T-helper 17 cell (primary cell): ENCODE data around the gene CALCOCO2. TPM values are rescaled to one million over a fixed set of nuclear protein-coding genes. Genes with fewer than 3 reads are reported as not detected.
A peak's percentile ranks its signal among the peaks of the same experiment; 100 is the strongest.

Experiments
- ATAC-seq: fragments of 150-1000 bp; cut with Tn5 transposase; 2 replicates; pipeline ENCODE4 v1.10.0; 2021; ENCODE audit warnings: mild to moderate bottlenecking, moderate library complexity
- DNase-seq, 3 donors: peaks; one replicate each; pipeline versions ENCODE4 v3.0.0 to v3.0.0-alpha.2; 2020 to 2021
- H3K9me3 ChIP-seq: one replicate; pipeline ENCODE4 v1.7.0; 2013; ENCODE audit warnings: low read length, mild to moderate bottlenecking; ENCODE audit not compliant: control insufficient read depth, poor library complexity, severe bottlenecking
- H3K27ac Mint-ChIP-seq: one replicate; pipeline ENCODE4 v1.8.0; 2022; ENCODE audit warnings: mild to moderate bottlenecking, moderate library complexity, mixed read lengths
- H3K27me3 Mint-ChIP-seq: one replicate; pipeline ENCODE4 v1.8.0; 2022; ENCODE audit warnings: mixed read lengths
- H3K36me3 Mint-ChIP-seq: one replicate; pipeline ENCODE4 v1.8.0; 2022; ENCODE audit warnings: low read depth, mixed read lengths
- H3K4me1 Mint-ChIP-seq: one replicate; pipeline ENCODE4 v1.8.0; 2022; ENCODE audit warnings: mild to moderate bottlenecking, mixed read lengths
- H3K4me3 Mint-ChIP-seq: one replicate; pipeline ENCODE4 v1.8.0; 2022; ENCODE audit warnings: mild to moderate bottlenecking, moderate library complexity, mixed read lengths
- total RNA-seq, 4 donors: library from RNA in 2 of 4; stranded (reverse) in 2 of 4; gene quantifications; one replicate each; pipeline ENCODE4 v1.2.3 and lab custom pipeline; 2022 to 2026

The CALCOCO2 gene
- total RNA-seq, 2 donors from 2014 or later = 152 to 154 TPM

DNA sequence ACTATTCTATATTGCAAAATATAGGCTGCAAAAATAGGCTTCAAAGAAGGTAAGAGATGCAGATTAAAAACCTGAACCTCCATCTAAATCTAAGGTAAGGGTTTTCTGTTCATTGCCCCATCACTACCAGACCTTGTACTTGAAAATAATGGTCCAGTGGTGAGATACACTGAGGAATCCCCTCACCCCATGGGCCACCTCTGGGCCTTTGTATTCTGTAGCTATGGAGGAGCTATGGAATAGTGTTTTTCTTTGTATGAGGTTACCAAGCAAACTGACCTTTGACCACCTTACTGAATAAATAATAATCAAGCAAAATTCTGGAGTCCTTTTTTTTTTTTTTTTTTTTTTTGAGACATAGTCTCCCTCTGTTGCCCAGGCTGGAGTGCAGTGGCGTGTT, 72.6 kb downstream of the CALCOCO2 start:
- Mint-ChIP-seq H3K27ac (no peak overlapping the region), H3K27me3 (no peaks in the 10 kb centered on the region), H3K36me3 (no peaks in the 10 kb centered on the region), H3K4me1 (peaks cover 5% of the 10 kb centered on the region), H3K4me3 (no peak overlapping the region)
- H3K9me3 ChIP-seq = no peaks in the 10 kb centered on the region
- DNase-seq (no peak), ATAC-seq (no peak)

DNA sequence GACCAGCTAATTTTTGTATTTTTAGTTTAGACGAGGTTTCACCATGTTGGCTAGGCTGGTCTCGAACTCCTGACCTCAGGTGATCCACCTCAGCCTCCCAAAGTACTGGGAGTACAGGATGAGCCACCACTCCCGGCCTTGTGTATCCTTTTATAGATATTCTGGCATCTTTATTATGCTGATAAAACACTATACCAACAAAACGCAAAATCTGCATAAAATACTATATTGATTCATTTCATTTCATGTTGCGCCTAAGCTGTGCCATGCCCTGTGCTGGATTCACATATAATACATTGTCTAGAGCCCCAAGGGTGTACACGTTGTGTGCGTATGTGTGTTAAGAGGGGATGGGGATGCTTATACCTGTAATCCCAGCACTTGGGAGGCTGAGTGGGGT, 73.6 kb downstream of the CALCOCO2 start:
- Mint-ChIP-seq H3K27ac (no peak overlapping the region), H3K4me3 (no peak overlapping the region)
- ATAC-seq = no peak

DNA sequence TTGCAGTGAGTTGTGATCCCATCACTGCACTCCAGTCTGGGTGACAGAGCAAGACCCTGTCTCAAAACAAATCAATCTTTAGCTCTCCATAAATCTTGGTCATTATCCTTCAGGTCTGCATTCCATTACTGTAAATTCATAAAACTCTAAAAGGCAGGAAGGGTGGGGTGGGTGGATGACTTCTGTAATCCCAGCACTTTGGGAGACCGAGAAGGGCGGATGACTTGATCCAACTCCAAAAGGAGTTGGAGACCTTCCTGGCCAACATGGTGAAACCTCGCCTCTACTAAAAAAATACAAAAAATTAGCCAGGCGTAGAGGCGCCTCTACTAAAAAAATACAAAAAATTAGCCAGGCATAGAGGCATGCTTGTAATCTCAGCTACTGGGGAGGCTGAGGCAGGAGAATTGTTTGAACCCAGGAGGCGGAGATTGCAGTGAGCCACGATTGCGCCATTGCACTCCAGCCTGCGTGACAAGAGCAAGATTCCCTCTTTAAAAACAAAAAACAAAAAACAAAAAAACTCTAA, 75.2 kb downstream of the CALCOCO2 start:
- Mint-ChIP-seq H3K4me1 (peaks cover 26% of the 10 kb centered on the region), H3K27me3 (no peaks in the 10 kb centered on the region), H3K36me3 (peaks cover 3% of the 10 kb centered on the region), H3K4me3 (no peak overlapping the region), H3K27ac (no peak overlapping the region)
- ATAC-seq (no peak), DNase-seq (no peak)
- H3K9me3 ChIP-seq = no peaks in the 10 kb centered on the region

More for the DNA sequence above, 73.6 kb downstream of the CALCOCO2 start:
- Mint-ChIP-seq H3K36me3 (no peaks in the 10 kb centered on the region), H3K27me3 (no peaks in the 10 kb centered on the region), H3K4me1 (peaks cover 9% of the 10 kb centered on the region)
- DNase-seq = no peak
- H3K9me3 ChIP-seq = no peaks in the 10 kb centered on the region

DNA sequence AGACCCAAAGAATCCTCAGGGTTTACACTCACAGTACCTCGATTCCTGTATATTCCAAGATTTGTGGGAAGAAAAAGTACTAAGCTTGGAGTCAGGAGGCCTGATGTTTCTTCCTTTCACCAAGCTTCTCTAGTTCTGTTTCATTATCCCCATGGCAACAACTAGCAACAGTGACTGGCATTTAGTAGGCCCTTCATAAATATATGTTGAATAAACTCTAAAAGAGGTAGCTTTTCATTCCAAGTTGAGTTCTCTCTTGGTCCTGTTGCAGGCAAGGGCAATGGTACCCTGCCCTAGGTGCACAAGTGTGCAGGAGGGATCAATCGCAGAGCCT, 76.8 kb downstream of the CALCOCO2 start:
- peak overlapping the region; percentile 97 for H3K27ac Mint-ChIP-seq
- H3K9me3 ChIP-seq = no peaks in the 10 kb centered on the region
- peak overlapping the region; percentile 99 for H3K4me3 Mint-ChIP-seq
- peaks cover 40% of the 10 kb centered on the region for H3K4me1 Mint-ChIP-seq
- H3K27me3 Mint-ChIP-seq = no peaks in the 10 kb centered on the region
- H3K36me3 Mint-ChIP-seq = peaks cover 3% of the 10 kb centered on the region
- ATAC-seq = no peak
- no peak for DNase-seq

DNA sequence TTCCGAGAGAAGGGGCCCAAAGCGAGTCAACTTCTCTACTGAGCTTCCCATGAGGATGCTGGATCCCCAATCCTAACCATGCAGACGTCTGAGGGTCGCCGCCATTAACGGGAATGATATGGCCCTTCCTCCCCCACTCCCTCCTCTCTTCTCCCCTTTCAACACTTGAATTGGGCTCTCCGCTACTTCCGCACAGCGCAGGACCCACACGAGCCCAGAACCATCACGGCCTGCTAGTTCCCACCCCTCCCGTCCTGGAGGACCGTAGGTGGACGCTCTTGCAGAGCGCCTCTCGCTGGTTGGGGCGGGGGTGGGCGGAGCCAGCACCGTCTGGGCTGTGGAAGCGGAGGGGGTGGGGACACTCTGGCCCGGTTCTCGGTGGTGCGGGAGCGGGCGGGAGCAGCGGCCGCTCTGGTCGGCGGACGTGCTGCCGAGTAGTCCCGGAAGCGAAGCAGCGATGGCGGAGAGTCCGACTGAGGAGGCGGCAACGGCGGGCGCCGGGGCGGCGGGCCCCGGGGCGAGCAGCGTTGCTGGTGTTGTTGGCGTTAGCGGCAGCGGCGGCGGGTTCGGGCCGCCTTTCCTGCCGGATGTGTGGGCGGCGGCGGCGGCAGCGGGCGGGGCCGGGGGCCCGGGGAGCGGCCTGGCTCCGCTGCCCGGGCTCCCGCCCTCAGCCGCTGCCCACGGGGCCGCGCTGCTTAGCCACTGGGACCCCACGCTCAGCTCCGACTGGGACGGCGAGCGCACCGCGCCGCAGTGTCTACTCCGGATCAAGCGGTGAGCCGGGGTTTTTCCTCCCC, 77.4 kb downstream of the CALCOCO2 start, which contains the start of gene UBE2Z:
Gene UBE2Z (plus strand): TSS at position 361 of the 797 bp plus-strand sequence. CDS start 97 bp downstream, at position 458.
- H3K27ac Mint-ChIP-seq = peak within 1 kb of the TSS; percentile 97
- no peaks in the 10 kb centered on the region for H3K9me3 ChIP-seq
- peak; percentile 93 for ATAC-seq
- H3K27me3 Mint-ChIP-seq = no peaks in the 10 kb centered on the region
- peaks cover 3% of the 10 kb centered on the region for H3K36me3 Mint-ChIP-seq
- peak; percentile 74 to 82 (median 76) for DNase-seq
- peak within 1 kb of the TSS; percentile 99 for H3K4me3 Mint-ChIP-seq
- H3K4me1 Mint-ChIP-seq = peaks cover 43% of the 10 kb centered on the region

DNA sequence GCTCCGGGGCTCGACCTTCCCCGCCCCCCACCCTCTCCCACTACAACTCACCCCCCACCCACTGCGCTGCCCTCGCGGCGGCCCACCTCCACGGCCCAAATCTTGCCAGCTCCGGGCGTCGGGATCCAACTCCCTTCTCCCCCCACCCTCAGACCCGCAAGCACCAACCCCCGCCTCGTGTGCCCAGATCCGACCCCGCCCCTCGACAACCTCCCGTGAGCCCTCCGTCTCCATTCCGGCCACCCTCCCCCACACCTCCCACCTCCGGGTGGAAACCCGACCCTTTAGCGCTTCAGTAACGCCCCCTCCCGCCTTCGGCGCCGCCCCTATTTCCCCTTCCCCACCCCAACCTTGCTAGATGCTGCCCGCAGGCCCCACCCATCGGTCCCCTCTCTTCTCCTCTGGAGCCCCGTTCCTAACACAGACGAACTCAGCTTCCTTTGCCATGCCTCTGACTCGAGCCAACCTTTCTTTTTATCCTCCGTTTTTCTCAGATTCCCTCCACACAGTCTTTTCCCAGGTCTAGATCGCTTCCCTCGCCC, 78.1 kb downstream of the CALCOCO2 start:
- Mint-ChIP-seq H3K4me1 (peaks cover 46% of the 10 kb centered on the region), H3K4me3 (peak overlapping the region; percentile 99), H3K27ac (peak overlapping the region; percentile 97), H3K36me3 (peaks cover 5% of the 10 kb centered on the region), H3K27me3 (no peaks in the 10 kb centered on the region)
- ATAC-seq (peak; percentile 37), DNase-seq (peak; percentile 50 to 84 (median 74))
- H3K9me3 ChIP-seq = no peaks in the 10 kb centered on the region

DNA sequence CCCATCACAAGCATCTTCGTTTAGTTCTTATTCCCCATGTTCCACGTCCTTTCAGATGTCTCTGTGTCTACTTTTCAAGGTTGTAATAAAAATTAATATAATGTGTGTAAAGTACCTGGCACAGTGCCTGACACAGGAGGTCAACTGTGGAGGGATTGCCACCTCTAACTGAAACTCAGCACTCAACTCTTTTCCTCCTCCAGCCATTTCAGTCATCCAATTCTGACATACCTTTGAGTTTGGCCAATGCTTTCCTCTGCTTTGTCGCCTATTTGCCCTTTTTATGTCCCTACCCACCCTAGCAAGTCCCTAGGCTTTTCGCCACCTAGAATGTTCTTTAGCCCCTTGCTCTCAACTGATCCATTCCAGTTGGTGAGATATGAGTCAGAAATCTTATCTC, 78.9 kb downstream of the CALCOCO2 start:
- DNase-seq (no peak), ATAC-seq (no peak)
- H3K4me1 Mint-ChIP-seq = peaks cover 53% of the 10 kb centered on the region
- no peaks in the 10 kb centered on the region for H3K27me3 Mint-ChIP-seq
- H3K36me3 Mint-ChIP-seq = peaks cover 7% of the 10 kb centered on the region
- peak overlapping the region; percentile 97 for H3K27ac Mint-ChIP-seq
- no peaks in the 10 kb centered on the region for H3K9me3 ChIP-seq
- peak overlapping the region; percentile 99 for H3K4me3 Mint-ChIP-seq

DNA sequence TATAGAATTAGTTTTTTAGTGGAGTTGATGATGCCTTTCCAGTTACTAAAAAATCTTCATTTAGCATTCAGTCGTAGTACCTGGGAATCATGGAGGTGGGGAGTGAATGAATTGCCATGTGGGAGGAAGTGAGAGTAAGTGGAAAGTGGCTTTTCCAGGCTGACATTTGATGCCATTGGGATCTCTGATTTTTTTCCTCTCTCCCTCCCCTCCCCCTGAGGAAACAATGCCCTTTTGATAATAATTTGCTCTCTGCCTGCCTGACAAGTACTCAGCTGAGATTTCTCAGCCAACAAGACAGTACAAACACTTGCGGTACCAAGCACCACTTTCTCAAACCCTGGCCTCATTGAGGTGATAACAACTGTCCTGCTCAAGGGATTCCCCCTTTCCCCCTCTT, 79.5 kb downstream of the CALCOCO2 start:
- Mint-ChIP-seq H3K36me3 (peaks cover 7% of the 10 kb centered on the region), H3K27ac (peak overlapping the region; percentile 97), H3K27me3 (no peaks in the 10 kb centered on the region), H3K4me3 (peak overlapping the region; percentile 99), H3K4me1 (peaks cover 56% of the 10 kb centered on the region)
- DNase-seq (no peak), ATAC-seq (no peak)
- no peaks in the 10 kb centered on the region for H3K9me3 ChIP-seq

DNA sequence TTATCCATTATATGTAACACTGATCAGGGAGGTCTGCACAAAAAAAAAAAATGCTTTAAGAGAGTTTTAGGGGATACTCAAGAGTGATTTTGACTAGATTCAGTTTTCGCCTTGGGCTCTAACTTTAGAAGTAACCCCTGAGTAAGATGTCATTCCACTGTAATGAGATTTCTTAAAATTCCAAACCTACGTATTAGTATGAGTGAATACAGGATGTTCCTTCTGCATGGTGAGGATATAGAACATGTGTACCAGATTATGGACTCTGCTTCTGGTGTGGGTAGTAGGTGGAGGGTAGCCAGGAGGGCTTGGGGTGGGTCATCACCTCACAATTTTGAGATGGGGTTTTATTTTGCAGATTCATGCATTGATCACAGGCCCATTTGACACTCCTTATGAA, 81.6 kb downstream of the CALCOCO2 start:
- H3K27me3 Mint-ChIP-seq = no peaks in the 10 kb centered on the region
- DNase-seq = no peak
- H3K36me3 Mint-ChIP-seq = peaks cover 7% of the 10 kb centered on the region
- no peaks in the 10 kb centered on the region for H3K9me3 ChIP-seq
- peaks cover 63% of the 10 kb centered on the region for H3K4me1 Mint-ChIP-seq
- H3K27ac Mint-ChIP-seq = peak overlapping the region; percentile 97
- ATAC-seq = no peak
- H3K4me3 Mint-ChIP-seq = no peak overlapping the region

Other genes starting within 250 kb of the CALCOCO2 start
- 1 to 10 TPM; 1.7 to 4.6 TPM for gene HOXB3, start 240.8 kb upstream of the CALCOCO2 start, total RNA-seq
- not detected for gene HOXB5, start 237.3 kb upstream of the CALCOCO2 start, total RNA-seq
- not detected for gene HOXB6, start 226.0 kb upstream of the CALCOCO2 start, total RNA-seq
- under 1 TPM in 1 of 2 donors, not detected in 1; 0.82 TPM for gene HOXB7, start 220.0 kb upstream of the CALCOCO2 start, total RNA-seq
- not detected for gene HOXB8, start 215.7 kb upstream of the CALCOCO2 start, total RNA-seq
- under 1 TPM in 1 of 2 donors, not detected in 1; 0.16 TPM for gene HOXB9, start 204.7 kb upstream of the CALCOCO2 start, total RNA-seq
- not detected for gene PRAC1, start 108.5 kb upstream of the CALCOCO2 start, total RNA-seq
- gene PRAC2, start 107.8 kb upstream of the CALCOCO2 start, total RNA-seq = not detected
- not detected for gene HOXB13, start 102.3 kb upstream of the CALCOCO2 start, total RNA-seq
- not detected for gene TTLL6, start 13.8 kb upstream of the CALCOCO2 start, total RNA-seq
- 10 to 100 TPM; 17.3 to 25.7 TPM for gene ATP5MC1, start 61.8 kb downstream of the CALCOCO2 start, total RNA-seq
- gene UBE2Z, start 77.4 kb downstream of the CALCOCO2 start, total RNA-seq = 10 to 100 TPM; 78.9 to 84.5 TPM
- 10 to 100 TPM; 53.8 to 70.6 TPM for gene SNF8, start 113.8 kb downstream of the CALCOCO2 start, total RNA-seq
- gene GIP, start 137.6 kb downstream of the CALCOCO2 start, total RNA-seq = not detected
- gene IGF2BP1, start 166.3 kb downstream of the CALCOCO2 start, total RNA-seq = not detected